CD4-positive, alpha-beta memory T cell (primary cell): ENCODE data around the gene KRT80. TPM values are rescaled to one million over a fixed set of nuclear protein-coding genes. Genes with fewer than 3 reads are reported as not detected.

Source experiments
- CTCF ChIA-PET: fragments of 350-600 bp; sonication (Branson Sonifier 250); formaldehyde crosslinking; loops from one replicate; lab custom pipeline; 2021; ENCODE audit warnings: inconsistent platforms; ENCODE audit not compliant: partially characterized antibody; lab: Charles Lee
- POLR2A ChIA-PET: fragments of 350-600 bp; sonication (Branson Sonifier 250); formaldehyde crosslinking; loops from one replicate; lab custom pipeline; 2021; ENCODE audit not compliant: partially characterized antibody; lab: Charles Lee
- DNase-seq, 5 donors: peaks; one replicate each; pipeline versions ENCODE4 v3.0.0 to v3.0.0-alpha.2; 2020 to 2022; ENCODE audit warnings: mixed read lengths in 1 of 5
- H3K27ac ChIP-seq: one replicate; pipeline ENCODE4 v1.7.0; 2013; ENCODE audit warnings: low read depth, low read length
- H3K27me3 ChIP-seq: 2 replicates; pipeline ENCODE4 v1.7.0; 2013; ENCODE audit warnings: mild to moderate bottlenecking, low read length, moderate library complexity; ENCODE audit not compliant: insufficient read depth
- H3K36me3 ChIP-seq: 2 replicates; pipeline ENCODE4 v1.7.0; 2013; ENCODE audit warnings: mild to moderate bottlenecking, low read length, moderate library complexity; ENCODE audit not compliant: insufficient read depth
- H3K4me1 ChIP-seq: 2 replicates; pipeline ENCODE4 v1.7.0; 2013; ENCODE audit warnings: mild to moderate bottlenecking, low read length, moderate library complexity; ENCODE audit not compliant: insufficient read depth
- H3K4me3 ChIP-seq, 2 donors: one replicate each; pipeline ENCODE4 v1.7.0; 2013; ENCODE audit warnings: low read length in 2 of 2, mild to moderate bottlenecking in 1 of 2
- H3K9me3 ChIP-seq, 2 donors: one replicate each; pipeline ENCODE4 v1.7.0; 2013; ENCODE audit warnings: low read length in 2 of 2, control low read depth in 1 of 2; ENCODE audit not compliant: control insufficient read depth in 1 of 2
- H3K27ac Mint-ChIP-seq, 7 donors: one replicate each; pipeline ENCODE4 v1.8.0; 2020 to 2021; ENCODE audit warnings: mixed read lengths in 7 of 7, mild to moderate bottlenecking in 6 of 7, inconsistent platforms in 3 of 7, moderate library complexity in 3 of 7
- H3K27me3 Mint-ChIP-seq, 2 donors: one replicate each; pipeline ENCODE4 v1.8.0; 2020 to 2021; ENCODE audit warnings: mixed read lengths in 2 of 2
- H3K36me3 Mint-ChIP-seq, 2 donors: one replicate each; pipeline ENCODE4 v1.8.0; 2020 to 2021; ENCODE audit warnings: mixed read lengths in 2 of 2, inconsistent platforms in 1 of 2, mild to moderate bottlenecking in 1 of 2
- H3K4me1 Mint-ChIP-seq, 4 donors: one replicate each; pipeline ENCODE4 v1.8.0; 2020 to 2021; ENCODE audit warnings: mixed read lengths in 4 of 4, mild to moderate bottlenecking in 1 of 4
- H3K4me3 Mint-ChIP-seq, 8 donors: one replicate each; pipeline ENCODE4 v1.8.0; 2020 to 2021; ENCODE audit warnings: mixed read lengths in 8 of 8, mild to moderate bottlenecking in 7 of 8, moderate library complexity in 6 of 8, inconsistent platforms in 3 of 8
- H3K9me3 Mint-ChIP-seq, 8 donors: one replicate each; pipeline ENCODE4 v1.8.0; 2020 to 2021; ENCODE audit warnings: mixed read lengths in 8 of 8, mild to moderate bottlenecking in 5 of 8, inconsistent platforms in 3 of 8, moderate library complexity in 1 of 8
- intact Hi-C: fragments of 100-400 bp; cut with micrococcal nuclease; formaldehyde crosslinking; loops from one replicate; pipeline ENCODE4 v1.15.1; 2023
- polyA plus RNA-seq, 2 donors: library from polyadenylated mRNA; unstranded; fragments of 300-500 nt; fragmentation: Illumina TruSeq; gene quantifications; one replicate each; pipeline ENCODE4 v1.2.3, GENCODE V29; 2021
- total RNA-seq, 2 experiments: library from RNA; stranded (reverse); gene quantifications; one replicate each; pipeline ENCODE4 v1.2.3, GENCODE V29; 2021

The KRT80 gene
- total and polyA plus RNA-seq, 4 experiments from 2014 or later = not detected

- POLR2A ChIA-PET = no interaction called here
- H3K36me3 ChIP-seq = no peaks in the 10 kb centered on the region
- Mint-ChIP-seq H3K36me3 (no peaks in the 10 kb centered on the region), H3K9me3 (peaks cover 0 to 2% (median 0%) of the 10 kb centered on the region in 8 donors), H3K27ac (no peak overlapping the region), H3K4me1 (peaks cover 0 to 6% (median 2%) of the 10 kb centered on the region in 4 donors), H3K27me3 (peaks cover 12 to 26% of the 10 kb centered on the region in 2 donors), H3K4me3 (no peak overlapping the region)
- no peak overlapping the region for H3K27ac ChIP-seq
- H3K4me3 ChIP-seq = no peak overlapping the region
- no peak for DNase-seq
- no peaks in the 10 kb centered on the region for H3K4me1 ChIP-seq
- no peaks in the 10 kb centered on the region for H3K27me3 ChIP-seq
- no peaks in the 10 kb centered on the region for H3K9me3 ChIP-seq
- intact Hi-C loops = no loop called here
- CTCF ChIA-PET = interaction anchor here (0.6 to 1.4 kb wide), 3 partner anchors 77 to 126 kb away, joined by 3 to 4 read pairs (median 3); no protein-coding TSS in a partner anchor
Measured at GRCh38 chr12:52200781-52201450, 9.1 kb upstream of the KRT80 start.

DNA sequence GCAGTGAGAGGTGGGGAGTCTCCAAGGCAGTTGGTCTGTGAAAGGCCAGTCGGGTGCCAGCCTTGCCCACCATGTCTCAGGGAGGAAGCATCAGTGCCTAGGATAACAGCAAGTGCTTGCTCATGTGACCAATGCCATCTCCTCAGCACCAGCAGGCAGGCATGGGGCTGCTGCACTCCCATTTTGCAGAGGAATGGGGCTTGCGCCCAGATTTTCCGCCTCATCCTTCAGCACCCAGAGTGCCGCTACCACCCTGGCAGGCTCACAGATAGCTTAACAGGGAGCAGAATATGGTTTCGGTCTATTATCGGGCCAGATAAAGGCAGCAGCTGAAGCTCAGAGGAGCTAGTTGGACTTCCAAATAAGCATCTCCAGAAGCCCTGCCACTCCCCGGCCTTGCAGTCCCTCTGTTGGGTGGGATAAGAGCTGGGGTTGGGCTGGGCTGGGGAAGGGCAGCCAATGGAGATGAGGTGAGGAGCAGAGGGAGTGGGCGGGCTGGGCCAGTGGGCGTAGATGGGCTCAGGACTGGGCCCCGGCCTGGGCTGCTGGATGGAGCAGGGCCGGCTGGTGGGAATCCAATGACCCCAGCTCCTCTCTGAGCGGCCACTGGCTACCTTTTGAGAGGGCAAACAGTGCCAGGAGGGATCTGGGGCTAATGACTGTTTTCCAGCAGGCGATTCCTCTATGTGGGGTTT, 8.4 kb upstream of the KRT80 start:
- CTCF ChIA-PET = interaction anchor here (0.6 to 1.4 kb wide), 3 partner anchors 78 to 127 kb away, joined by 3 to 4 read pairs (median 3); no protein-coding TSS in a partner anchor
- Mint-ChIP-seq H3K9me3 (peaks cover 0 to 2% (median 0%) of the 10 kb centered on the region in 8 donors), H3K27me3 (peaks cover 15 to 29% of the 10 kb centered on the region in 2 donors), H3K27ac (no peak overlapping the region), H3K4me3 (no peak overlapping the region), H3K36me3 (no peaks in the 10 kb centered on the region), H3K4me1 (peaks cover 0 to 6% (median 2%) of the 10 kb centered on the region in 4 donors)
- Histone ChIP-seq H3K4me3 (no peak overlapping the region), H3K36me3 (no peaks in the 10 kb centered on the region), H3K4me1 (no peaks in the 10 kb centered on the region), H3K27me3 (no peaks in the 10 kb centered on the region), H3K9me3 (no peaks in the 10 kb centered on the region), H3K27ac (no peak overlapping the region)
- intact Hi-C loops = no loop called here
- POLR2A ChIA-PET = no interaction called here
- DNase-seq = no peak

- Mint-ChIP-seq H3K36me3 (no peaks in the 10 kb centered on the region), H3K4me1 (peaks cover 0 to 8% (median 2%) of the 10 kb centered on the region in 4 donors), H3K4me3 (no peak overlapping the region), H3K9me3 (peaks cover 0 to 2% (median 0%) of the 10 kb centered on the region in 8 donors), H3K27me3 (peaks cover 15 to 29% of the 10 kb centered on the region in 2 donors), H3K27ac (no peak overlapping the region)
- no peak for DNase-seq
- H3K9me3 ChIP-seq = no peaks in the 10 kb centered on the region
- no peaks in the 10 kb centered on the region for H3K36me3 ChIP-seq
- no peaks in the 10 kb centered on the region for H3K27me3 ChIP-seq
- intact Hi-C loops = no loop called here
- no peaks in the 10 kb centered on the region for H3K4me1 ChIP-seq
- no peak overlapping the region for H3K27ac ChIP-seq
- H3K4me3 ChIP-seq = no peak overlapping the region
- CTCF ChIA-PET = interaction anchor here (1.4 kb wide), 1 partner anchor 80 kb away, joined by 4 read pairs; no protein-coding TSS in a partner anchor
- POLR2A ChIA-PET = no interaction called here
Measured at GRCh38 chr12:52199294-52199919, 7.6 kb upstream of the KRT80 start.

DNA sequence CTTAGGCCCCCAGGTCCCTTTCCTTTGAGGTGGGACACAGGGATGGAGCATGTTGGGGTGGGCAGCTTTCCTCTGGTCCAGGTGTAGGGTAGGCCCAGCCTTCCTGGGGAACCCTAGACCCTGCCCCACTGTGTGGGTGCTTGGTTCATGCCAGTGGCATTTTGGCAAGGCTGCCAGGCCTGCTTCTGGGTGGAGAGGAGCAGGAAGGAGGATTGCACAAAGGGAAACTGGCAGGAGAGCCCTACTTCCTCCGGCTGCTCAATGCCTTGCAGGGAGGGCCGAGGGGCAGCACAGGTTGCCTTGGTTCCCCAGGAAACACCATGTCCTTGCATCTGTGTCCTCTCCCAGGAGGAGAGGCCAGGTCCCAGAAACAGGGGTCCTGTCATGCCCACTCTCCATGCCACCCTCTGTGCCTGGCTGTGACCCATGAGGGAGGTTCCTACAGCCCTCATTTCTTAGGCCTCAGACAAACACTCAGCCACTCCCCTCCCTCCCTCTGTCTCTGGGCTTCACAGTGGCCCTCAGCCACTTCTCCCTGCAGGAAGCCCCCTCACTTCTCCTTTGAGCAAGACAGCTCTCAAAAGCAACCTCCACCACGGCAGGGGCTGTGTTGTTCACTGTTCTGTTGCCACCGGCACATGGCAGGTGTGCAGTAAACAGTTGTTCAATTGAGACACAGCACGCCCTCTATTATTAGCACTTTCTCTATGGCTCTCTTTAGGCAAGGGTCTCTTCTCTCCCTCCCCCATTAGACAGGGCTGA, 6.8 kb upstream of the KRT80 start:
- H3K4me1 ChIP-seq = no peaks in the 10 kb centered on the region
- POLR2A ChIA-PET = no interaction called here
- H3K4me3 ChIP-seq = no peak overlapping the region
- DNase-seq = no peak
- peaks cover 0 to 2% (median 0%) of the 10 kb centered on the region in 8 donors for H3K9me3 Mint-ChIP-seq
- H3K27me3 Mint-ChIP-seq = peaks cover 13 to 25% of the 10 kb centered on the region in 2 donors
- H3K27ac ChIP-seq = no peak overlapping the region
- peaks cover 0 to 8% (median 2%) of the 10 kb centered on the region in 4 donors for H3K4me1 Mint-ChIP-seq
- no peaks in the 10 kb centered on the region for H3K9me3 ChIP-seq
- H3K27ac Mint-ChIP-seq = no peak overlapping the region
- CTCF ChIA-PET = no interaction called here
- H3K4me3 Mint-ChIP-seq = no peak overlapping the region
- no peaks in the 10 kb centered on the region for H3K36me3 Mint-ChIP-seq
- H3K27me3 ChIP-seq = no peaks in the 10 kb centered on the region
- no peaks in the 10 kb centered on the region for H3K36me3 ChIP-seq
- intact Hi-C loops = no loop called here

GRCh38 chr12:52197371-52198231, 5.8 kb upstream of the KRT80 start:
- H3K36me3 Mint-ChIP-seq = no peaks in the 10 kb centered on the region
- Histone ChIP-seq H3K4me3 (no peak overlapping the region), H3K4me1 (no peaks in the 10 kb centered on the region), H3K27ac (no peak overlapping the region), H3K36me3 (no peaks in the 10 kb centered on the region), H3K9me3 (no peaks in the 10 kb centered on the region), H3K27me3 (no peaks in the 10 kb centered on the region)
- no peak overlapping the region for H3K4me3 Mint-ChIP-seq
- H3K27me3 Mint-ChIP-seq = peaks cover 6 to 20% of the 10 kb centered on the region in 2 donors
- intact Hi-C loops = no loop called here
- no peak overlapping the region for H3K27ac Mint-ChIP-seq
- peaks cover 0 to 2% (median 0%) of the 10 kb centered on the region in 8 donors for H3K9me3 Mint-ChIP-seq
- DNase-seq = no peak
- POLR2A ChIA-PET = no interaction called here
- peaks cover 0 to 2% (median 0%) of the 10 kb centered on the region in 4 donors for H3K4me1 Mint-ChIP-seq
- CTCF ChIA-PET = no interaction called here

GRCh38 chr12:52195065-52195730, 3.4 kb upstream of the KRT80 start:
- Histone ChIP-seq H3K36me3 (no peaks in the 10 kb centered on the region), H3K27me3 (no peaks in the 10 kb centered on the region), H3K9me3 (no peaks in the 10 kb centered on the region), H3K4me1 (no peaks in the 10 kb centered on the region), H3K27ac (no peak overlapping the region), H3K4me3 (no peak overlapping the region)
- H3K4me1 Mint-ChIP-seq = peaks cover 0 to 2% (median 0%) of the 10 kb centered on the region in 4 donors
- intact Hi-C loops = no loop called here
- no peak overlapping the region for H3K4me3 Mint-ChIP-seq
- no peaks in the 10 kb centered on the region for H3K36me3 Mint-ChIP-seq
- H3K9me3 Mint-ChIP-seq = no peaks in the 10 kb centered on the region
- peaks cover 6 to 12% of the 10 kb centered on the region in 2 donors for H3K27me3 Mint-ChIP-seq
- no peak overlapping the region for H3K27ac Mint-ChIP-seq
- DNase-seq = no peak
- ChIA-PET POLR2A (no interaction called here), CTCF (no interaction called here)
